ENCODE measurements around the gene LGALS9B.
"Not testable (repeated sequence)": the region's sequence is repeated elsewhere in the genome, so short reads cannot be mapped to it uniquely, and the experiment has no call there.

LGALS9B gene

DNA sequence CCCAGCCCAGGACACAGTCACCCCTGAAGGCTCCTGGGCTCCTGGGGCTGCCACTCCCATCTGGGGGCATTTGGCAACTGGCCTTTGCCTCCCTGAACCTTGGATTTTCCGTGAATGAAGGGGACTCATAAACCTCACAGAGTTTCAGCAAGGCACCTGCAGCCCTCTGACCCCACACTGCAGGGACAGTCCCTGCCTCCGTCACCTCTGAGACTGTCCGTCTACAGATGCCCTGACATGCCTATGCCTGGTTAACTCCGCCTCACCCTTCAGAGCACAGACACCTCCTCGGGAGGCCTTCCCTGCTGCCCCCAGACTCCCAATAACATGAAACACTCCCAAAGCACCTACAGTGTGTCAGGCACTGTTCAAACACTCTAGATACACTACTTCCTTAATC lies 786 bp downstream of the LGALS9B start:
- not testable (repeated sequence) for DNase-seq

DNA sequence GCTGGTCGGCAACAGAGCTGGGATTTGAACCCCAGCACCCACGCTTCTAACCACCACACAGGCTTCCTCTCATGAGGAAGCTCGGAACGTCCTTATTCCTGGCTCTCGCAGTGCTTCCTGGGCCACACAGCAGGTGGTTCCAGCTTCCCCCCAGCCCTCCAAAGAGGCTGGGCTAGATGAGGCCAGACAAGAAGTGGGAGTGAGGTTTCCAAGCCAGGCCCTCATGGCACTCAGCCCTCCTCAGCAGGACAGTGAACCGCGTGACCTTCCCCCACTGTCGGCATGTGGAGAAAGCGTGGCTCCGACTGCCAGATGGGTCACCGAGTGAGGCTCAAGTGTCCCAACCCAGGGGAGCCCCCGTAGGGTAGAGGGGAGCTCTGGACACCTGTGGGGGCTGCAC lies 1.8 kb downstream of the LGALS9B start:
- not testable (repeated sequence) for DNase-seq

DNA sequence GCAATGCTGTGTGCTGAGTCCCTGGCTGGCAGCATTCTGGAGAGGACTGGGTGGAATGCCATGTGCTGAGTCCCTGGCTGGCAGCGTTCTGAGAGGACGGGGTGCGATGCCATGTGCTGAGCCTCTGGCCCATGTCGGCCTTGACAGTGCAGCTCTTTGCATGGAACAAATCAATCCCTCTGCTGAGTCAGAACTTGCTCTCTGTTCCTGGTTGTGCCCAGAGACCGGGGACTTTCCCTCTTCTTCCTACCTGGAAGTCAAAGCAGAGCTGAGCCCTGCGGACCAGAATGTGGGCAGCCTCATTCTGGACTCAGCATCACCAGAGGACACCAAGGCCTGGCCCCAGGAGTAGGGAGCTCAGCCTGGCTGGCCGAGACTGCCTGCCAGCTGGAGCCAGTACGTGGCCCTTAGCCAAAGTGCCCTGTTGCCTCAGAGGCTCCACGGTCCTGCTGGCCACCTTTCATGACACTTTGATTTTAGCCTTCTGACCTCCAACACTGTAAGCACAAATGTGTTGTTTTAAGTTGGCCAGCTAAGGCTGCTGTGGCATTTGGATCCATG lies 2.4 kb downstream of the LGALS9B start:
- DNase-seq = not testable (repeated sequence)

DNA sequence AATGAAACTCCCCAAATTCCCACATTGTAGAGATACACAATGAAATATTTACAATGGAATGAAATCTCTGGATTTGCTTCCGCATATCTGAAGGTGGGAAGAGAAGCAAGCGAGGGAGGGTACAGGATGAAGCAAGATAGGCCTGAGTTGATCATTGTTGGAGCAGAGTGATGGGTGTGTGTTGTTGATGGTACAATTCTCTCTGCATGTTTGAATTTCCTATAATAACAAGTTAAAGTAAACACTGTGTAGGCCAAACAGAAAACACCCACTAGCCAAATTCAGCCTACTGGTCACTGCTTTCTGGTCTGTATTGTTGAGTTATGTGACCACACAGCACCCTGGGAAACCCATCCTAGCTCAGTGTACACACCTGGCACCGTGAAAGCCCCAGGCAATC lies 5.2 kb downstream of the LGALS9B start:
- not testable (repeated sequence) for DNase-seq

DNA sequence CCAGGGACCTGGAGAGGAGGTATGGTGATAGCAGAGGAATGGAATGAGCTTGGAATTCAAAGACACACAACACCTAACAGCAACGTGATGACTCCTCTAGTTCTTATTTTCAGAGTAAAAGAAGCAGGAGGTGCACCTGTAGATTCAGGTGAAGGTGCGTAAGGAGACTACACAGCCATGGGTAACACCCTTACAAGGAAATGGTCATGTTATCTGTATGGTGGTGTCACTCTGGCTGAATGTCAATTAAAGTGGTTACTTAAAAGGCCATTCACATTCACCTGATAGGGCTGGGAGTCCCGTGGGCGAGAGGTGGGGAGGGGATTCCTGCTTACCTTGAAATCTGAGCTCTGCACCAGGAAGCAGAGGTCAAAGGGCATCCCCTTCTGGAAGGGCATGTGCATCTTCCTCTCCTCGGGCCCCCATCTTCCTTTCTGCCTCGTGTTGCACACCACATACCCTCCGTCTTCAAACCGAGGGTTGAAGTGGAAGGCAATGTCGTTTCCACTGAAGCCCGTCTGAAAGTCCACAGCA lies 9.4 kb downstream of the LGALS9B start:
- not testable (repeated sequence) for DNase-seq

DNA sequence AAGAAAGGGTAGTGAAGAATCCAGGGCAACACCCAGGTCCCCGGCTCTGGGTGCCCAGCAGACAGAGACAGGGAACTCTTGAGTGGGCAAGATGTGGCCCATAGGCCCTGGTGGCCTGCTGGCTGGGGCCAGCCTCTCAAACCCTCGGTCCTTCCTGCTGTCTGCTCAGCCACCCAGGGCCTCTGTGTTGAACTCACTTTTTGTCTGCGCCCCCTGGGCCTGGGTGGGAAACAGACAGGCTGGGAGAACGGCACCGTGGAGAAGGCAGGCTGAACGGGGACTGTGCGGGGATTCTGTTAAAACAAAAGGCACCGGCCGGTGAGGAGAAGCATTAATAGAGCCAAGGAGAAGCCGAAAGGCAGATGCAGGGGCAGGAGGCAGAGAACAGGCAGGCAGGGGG lies 12.2 kb downstream of the LGALS9B start:
- DNase-seq = not testable (repeated sequence)

DNA sequence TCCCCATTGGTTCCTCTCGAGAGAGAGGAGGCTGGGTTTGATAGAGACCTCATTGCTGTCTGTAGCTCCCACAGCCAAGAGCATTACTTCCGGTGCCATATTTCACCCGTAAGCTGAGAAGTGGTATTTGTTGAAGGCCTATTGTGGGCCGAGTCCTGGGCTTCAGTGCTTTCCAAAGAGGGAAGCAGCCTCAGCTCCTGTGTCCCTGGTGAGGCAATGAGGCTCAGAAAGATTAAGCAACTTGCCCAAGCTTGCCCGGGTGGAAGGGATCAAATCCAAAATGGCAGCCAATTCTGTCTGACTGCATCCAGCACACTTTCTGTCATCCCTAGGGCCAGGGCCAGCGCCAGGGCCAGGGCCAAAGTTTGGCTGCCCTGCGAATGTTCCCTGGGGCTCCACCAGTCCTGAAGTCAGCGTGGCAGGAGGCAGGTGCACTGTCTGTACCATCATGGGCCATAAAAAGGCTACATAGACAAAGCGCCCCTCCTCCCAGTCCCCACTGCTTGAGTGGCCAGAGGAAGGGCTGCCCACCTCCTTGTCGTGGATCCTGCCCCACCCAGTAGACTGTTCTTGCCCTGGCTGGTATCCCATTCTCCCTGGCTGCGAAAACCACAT lies 13.4 kb downstream of the LGALS9B start:
- not testable (repeated sequence) for DNase-seq

DNA sequence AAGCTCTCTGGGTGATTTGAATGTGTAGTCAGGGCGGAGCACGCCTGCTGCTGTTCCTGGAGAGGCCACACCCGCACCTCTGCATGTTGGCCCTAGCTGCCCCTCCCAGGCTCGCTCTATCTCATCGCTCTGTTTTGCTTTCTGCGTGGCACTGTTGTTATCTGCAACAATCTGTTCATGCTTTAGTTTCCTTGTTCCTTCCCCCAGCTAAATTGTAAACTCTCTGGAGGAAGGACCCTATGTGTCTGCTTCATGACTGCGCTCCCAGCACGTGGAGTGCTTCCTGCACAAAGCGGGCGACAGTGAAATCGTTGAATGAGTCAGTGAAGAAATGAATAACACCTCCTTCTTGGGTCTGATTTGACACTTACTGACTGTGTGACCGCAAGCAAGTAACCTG lies 16.5 kb downstream of the LGALS9B start:
- not testable (repeated sequence) for DNase-seq

DNA sequence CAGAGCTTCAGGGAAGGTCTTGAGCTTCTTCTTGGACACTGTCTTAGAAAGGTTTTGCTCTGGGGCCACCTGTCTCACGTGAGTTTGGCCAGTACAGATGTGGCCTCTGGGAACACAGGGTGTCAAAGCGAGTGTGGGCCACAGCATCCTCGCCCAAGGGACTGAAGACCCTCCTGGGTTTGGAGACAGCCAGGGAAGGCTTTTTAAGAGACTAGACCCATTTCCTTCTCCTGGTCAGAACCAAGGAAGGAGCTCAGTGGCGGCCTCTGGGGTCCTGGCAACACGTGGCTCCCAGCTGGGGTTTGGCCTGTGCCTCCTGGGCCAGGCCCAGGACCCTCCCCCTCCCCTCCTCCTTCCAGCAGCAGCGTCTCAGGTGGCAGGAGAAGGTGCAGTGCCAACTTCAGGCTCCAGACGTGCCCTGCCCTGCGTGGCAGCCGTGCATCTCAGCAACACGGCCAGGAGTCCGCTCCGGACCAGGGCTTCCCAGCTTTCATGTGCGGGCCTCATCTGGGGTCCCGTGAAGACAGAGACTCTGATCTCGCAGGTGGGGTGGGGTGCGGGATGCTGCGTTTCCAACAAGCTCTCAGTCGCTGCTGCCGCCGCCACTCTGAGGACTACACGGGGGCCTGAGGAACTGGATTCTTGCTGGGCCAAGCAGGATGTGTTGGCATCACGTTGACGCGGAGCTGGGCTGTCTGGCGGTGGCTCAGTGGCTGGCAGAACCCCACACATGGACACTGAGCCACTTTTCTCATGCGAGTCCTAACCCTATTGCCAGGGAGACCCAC lies 19.6 kb downstream of the LGALS9B start:
- not testable (repeated sequence) for DNase-seq

DNA sequence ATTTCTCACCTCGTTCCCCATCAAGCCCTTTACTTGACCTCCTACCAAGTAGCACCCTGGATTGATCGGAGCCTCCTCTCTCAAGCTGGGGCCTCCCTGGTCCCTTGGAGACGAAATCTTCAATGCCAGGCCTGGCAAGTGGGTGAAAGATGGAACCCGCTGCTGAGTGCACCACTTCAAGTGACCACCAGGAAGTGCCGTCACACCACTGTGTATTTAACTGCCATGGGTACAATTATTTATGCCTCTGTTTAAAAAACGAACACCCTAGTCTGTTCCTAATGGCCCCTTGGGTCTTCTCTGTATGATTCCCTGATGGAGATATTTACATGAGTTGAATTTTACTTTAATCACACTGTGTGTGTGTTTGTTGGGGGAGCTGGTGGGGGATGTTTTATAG lies 20.4 kb downstream of the LGALS9B start:
- DNase-seq = not testable (repeated sequence)

DNA sequence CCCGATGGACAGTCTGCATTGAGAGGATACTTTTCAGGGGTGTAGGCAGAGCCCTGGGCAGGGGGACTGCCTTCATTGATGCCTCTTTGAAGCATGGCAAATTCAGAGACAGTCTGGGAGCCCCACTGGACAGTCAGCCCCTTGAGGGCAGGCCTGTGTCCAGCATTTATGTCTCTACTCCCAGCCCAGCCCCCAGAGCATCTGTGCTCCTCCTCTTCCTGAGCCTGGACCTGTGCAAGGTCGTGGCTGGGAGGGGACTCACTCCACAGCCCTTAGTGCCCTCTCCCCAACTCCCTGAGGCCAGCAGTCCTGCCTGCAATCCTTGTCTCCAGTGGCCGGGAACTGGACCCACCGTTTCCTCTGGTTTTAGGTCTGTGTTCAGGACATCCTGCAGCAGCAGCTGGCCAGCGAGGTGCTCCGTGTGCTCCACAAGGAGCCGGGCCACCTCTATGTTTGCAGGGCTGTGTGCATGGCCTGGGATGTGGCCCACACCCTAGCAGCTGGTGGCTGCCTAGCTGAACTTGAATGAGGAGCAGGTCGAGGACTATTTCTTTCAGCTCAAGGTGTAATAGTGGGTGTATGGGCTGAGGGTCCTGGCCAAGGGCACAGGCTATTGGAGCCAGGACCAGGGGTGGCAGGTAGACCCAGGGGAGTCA lies 22.6 kb downstream of the LGALS9B start:
- not testable (repeated sequence) for DNase-seq

DNA sequence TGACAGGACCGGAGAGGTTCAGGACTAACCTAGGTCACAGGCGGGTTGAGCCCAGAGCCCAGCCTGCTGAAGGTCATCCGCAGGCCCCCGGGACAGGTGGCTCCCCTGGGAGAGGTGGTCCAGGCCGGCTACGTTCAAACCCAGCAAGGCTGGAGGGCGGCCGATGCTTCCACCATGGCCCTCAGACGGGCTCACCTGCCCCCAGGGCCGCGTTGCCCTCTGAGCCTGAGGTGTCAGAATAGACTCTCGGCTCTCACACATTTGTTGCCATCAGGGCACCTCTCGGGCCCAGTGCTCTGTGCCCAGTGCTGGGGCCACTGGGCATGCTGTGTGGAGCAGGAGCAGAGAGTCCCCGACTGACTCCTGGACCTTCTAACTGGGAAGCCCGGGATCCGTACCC lies 23.2 kb downstream of the LGALS9B start:
- not testable (repeated sequence) for DNase-seq

DNA sequence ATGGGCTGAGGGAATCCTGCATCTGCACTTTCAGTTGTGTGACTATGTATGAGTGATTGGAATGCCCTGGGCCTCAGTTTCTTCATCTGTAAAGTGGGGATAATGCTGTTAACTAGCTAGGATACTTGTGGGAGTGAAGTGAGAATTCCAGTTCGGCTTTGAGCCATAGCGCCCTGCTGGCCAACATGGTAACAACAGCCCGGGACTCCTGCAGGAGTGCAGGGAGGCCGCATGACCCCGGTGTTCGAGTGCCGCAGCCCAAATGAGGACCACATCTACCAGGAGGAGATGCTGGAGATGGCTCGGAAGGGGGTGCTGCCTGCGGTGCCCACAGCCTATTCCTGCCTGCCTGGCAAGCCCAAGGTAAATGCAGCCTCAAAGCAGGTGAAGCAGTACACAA lies 23.7 kb downstream of the LGALS9B start:
- DNase-seq = not testable (repeated sequence)

DNA sequence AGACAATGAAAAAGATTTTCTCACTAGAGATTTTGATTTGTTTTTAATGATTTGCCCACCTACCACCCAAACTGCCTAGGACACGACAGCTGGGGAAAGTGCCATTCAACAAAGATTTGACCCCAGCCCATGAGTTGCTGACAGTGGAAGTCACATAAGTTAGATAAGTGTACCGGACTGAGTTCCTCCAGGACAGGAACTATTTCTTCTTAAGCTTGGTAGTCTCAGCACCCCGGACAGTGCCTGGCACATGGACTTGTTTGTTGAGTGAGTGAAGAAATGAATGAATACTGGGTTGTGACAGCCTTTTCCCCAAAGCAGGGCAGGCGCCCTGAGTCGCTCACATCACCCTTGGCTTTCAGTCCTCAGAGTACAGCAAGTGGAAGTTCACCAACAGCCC lies 26.7 kb downstream of the LGALS9B start:
- DNase-seq = not testable (repeated sequence)

DNA sequence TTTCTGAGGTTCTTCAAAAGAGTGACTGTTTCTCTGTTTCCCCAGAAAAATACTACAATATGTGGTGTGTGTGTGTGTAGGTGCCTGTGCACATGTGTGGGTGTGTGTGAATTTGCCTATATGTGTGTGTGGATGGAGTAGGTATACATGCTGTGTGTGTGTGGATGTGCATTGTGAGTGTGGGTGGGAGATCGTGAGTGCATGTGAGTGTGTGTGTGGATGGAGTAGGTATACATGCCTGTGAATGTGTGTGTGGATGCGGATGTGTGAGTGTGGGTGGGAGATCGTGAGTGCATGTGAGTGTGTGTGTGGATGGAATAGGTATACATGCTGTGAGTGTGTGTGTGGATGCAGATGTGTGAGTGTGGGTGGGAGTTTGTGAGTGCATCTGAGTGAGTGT lies 32.2 kb downstream of the LGALS9B start:
- not testable (repeated sequence) for DNase-seq

DNA sequence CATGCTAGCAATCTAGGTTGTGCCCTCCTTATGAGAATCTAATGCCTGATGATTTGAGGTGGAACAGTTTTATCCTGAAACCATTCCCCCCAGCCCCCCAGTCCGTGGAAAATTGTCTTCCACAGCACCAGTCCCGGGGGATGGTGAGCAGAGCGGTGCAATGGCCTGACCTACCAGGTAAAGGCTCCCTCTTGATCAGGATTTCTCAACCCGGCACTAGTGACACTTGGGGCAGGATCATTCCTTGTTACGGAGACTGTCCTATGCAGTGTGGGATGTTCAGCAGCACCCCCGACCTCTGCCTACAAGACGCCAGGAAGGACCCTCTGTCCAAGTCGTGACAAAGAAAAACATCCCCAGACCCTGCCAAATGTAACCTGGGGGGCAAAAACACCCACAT lies 34.0 kb downstream of the LGALS9B start:
- not testable (repeated sequence) for DNase-seq

DNA sequence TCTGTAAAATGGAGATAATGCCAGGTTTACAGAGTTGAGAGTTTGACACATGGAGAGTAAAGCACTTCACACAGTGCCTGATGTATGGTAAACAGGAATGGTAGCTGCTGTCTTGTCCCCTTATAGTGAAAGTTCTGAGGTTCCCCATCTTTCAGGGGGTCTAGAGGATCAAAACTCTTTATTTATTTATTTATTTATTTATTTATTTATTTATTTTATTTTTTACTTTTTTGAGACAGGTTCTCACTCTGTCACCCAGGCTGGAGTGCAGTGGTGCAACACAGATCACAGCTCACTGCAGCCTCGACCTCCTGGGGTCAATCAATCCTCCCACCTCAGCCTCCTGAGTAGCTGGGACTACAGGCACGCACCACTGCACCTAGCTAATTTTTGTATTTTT lies 40.1 kb downstream of the LGALS9B start:
- not testable (repeated sequence) for DNase-seq

DNA sequence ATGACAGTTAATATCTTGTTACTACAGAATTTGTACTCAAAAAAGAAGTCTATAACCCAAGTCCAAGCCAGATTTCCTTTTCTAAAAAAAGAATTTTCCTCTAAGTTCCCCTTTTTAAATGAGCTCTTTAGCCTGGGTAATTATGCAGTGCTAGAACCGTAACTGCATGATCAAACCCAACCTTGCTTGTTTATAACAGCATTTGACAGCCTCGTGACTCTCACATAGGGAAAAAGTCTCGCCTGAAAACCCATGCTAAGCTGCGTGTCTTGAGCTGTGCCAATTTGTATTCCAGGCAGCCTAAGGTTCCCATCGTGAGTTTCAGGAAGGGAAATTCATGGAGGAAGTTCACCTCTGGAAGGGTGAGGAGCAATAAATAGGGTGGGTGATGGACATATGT lies 44.5 kb downstream of the LGALS9B start:
- not testable (repeated sequence) for DNase-seq

DNA sequence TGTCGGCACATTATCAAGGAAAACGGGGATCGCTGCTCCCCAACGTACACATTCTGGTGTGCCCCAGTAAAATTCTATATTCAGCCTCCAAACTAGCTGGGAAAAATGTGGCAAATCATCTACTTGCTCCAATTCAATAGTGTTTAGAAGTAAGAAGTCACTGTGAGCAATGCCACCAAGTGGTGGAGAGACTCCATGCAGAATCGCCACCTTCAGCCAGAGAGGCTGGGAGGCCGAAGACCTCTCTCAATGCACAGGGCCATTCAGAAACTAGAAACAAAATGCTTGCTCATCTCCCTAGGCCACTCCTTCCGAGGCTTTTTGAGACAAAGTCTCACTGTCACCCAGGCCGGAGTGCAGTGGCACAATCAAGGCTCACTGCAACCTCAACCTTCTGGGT lies 48.5 kb downstream of the LGALS9B start:
- not testable (repeated sequence) for DNase-seq

DNA sequence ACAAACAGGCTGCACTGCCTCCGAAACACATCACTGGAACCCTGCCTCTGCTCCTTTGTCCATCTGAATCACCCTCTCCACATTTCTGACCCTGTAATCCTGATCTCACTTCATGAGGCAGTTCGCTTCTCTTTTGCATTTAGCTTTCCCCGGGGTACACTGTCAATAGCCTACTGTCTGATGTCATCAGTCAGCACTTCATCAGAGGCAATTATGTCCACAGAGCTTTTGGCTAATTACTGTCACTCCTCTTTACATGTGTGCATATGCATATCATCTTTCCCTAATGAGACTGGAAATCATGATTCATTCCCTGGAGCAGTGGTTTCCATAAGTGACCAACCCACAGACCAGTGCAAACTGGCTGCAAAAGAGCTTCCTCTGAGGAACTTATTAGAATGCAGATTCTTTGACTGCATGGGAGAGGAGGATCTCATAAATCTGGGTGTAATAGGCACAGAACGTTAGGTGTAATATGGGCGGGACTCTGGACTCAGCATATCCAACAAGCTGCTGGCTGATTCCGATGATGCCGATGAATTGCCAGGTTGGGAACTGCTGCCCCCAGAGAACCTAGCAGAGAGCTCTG lies 49.8 kb downstream of the LGALS9B start:
- DNase-seq = not testable (repeated sequence)

DNA sequence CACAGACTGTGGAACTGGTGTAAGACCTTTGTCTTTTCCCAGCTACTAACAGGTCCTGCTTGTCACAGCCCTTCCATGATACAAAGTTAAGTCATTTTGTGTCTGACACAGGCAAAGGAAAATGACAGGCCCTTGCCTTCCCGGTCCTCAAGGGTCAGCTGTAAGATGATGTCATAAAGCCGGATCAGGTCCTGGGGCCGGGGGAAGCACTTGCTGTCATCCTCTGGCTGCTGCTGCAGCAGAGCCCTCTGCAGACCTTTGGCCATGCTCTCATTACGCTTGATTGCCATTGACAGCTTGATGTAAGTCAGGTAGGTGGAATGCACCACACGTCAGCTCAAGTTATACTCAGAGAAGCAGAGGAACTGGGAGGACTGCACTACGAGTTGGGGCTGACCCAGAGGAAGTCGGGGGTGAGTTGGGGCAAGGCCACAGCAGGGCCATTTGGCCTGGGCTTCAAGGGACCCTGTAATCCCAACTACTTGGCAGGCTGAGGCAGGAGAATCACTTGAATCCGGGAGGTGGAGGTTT lies 50.9 kb downstream of the LGALS9B start:
- DNase-seq = not testable (repeated sequence)

DNA sequence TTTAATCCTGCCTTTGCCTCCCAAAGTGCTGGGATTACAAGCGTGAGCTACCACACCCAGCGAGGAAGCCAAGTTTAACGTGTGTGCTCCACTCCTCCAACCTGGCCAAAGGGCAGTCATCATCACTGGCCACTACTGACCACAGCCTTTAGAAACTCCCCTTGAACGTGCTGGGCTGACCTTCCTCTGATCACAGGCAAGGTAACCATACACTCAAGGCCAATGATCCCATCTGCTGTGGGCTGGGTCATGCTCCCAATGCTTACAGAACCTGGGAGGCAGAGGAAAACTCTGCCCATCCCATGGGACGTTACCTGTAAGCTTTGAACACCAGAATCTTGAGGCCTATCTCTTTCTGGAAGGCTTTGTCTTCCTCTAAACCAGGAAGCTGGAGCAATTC lies 51.9 kb downstream of the LGALS9B start:
- not testable (repeated sequence) for DNase-seq

All from CD4-positive, alpha-beta T cell treated with Interleukin-4 for 1 hour (primary cell).